NCI-H2227 (cell line): ENCODE measurements around the gene WWOX.

Experiments used
- DNase-seq: peaks from one replicate; lab custom pipeline; 2025; ENCODE audit not compliant: unreplicated experiment; lab: John Stamatoyannopoulos, UW

WWOX gene

DNA sequence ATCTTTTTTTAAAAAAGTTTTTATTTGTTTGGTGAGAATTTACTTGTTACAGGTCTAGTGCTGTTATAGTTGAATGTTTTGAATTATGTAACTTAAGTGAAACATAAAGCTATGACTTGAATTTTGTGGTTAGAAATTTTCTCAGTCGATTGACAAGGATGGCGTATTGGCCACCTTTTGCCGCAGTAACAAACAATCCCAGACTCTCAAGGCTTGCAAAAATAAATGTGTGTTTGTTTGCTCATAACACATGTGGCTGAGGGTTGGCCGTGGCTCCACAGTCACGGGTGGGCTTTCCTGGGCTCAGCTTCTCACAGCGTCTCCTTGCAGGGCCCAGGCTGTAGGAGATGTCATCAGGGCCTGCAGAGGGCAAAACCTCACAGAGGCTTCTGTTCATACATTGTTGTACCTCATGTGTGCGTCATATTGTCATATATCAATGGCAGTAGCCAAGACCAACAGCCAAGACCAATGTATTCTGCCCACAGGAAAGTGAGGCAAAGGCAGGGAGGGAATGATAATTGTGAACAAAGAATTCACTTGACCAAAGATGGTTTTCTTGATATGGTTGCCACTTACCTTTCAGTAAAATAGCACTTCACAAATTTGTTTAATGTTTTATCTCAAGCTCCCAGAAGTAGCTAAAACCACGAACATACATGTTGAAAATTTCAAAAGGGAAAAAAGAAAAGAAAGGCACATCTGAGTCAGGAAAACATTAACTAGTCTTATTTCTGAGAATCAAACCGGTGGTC, 93.5 kb downstream of the WWOX start:
- DNase-seq, result no peak

GRCh38 chr16:78194948-78195347, 95.5 kb downstream of the WWOX start:
- no peak for DNase-seq

- DNase-seq, result no peak
Observed at GRCh38 chr16:78195797-78196196, 96.3 kb downstream of the WWOX start.

GRCh38 chr16:78196502-78196901, 97.0 kb downstream of the WWOX start:
- DNase-seq, result no peak

GRCh38 chr16:78198288-78198687, 98.8 kb downstream of the WWOX start:
- peak; percentile 2 for DNase-seq

DNA sequence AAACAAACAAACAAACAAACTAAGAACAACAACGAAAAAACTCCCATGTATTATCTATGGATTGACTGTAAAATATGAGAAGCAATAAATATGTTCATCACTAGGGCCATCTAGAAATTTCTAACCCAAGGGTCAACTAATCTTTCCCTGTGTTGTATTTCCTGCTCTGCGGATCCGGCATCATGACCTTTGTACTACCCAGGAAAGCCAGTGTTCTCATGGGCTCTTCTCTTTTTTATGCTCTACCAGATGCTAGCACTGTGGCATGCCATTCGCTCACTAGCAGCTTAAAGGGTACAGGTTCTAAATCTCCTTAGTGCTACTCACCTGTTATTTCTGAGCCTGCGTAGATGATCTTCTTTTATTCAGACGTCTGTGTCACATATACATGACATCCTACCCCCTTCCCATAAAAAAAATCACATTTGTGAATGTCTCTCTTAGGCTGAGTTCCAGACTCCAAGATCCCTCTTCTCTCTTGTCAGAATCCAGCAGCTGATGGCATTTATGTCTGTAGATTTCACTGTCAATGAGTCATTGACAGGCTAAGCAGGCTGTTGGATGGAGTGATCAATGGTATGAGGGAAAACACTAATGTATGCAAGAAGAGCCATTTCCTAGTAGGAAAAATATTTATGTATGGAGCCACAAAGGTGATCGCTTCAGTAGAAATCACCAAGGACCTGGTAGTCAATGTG, 100.0 kb downstream of the WWOX start:
- no peak for DNase-seq

DNA sequence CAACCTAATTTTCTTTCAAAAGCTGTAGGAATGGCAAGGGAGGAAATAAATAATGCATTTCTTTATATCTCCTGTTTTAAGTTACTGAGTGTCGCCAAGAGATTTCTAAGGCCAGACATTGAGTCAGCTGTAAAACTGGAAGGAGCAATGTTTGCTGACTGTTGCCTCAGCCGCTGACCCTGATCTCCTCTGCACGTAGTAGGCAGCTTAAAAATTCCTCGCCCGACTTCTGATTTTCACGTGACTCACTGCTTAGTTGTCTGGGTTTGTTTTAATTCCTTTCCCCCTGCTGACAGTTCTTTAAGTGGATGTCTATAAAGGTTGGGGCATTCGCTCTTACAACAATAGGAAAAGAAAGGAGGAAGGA, 100.6 kb downstream of the WWOX start:
- DNase-seq, result no peak

DNA sequence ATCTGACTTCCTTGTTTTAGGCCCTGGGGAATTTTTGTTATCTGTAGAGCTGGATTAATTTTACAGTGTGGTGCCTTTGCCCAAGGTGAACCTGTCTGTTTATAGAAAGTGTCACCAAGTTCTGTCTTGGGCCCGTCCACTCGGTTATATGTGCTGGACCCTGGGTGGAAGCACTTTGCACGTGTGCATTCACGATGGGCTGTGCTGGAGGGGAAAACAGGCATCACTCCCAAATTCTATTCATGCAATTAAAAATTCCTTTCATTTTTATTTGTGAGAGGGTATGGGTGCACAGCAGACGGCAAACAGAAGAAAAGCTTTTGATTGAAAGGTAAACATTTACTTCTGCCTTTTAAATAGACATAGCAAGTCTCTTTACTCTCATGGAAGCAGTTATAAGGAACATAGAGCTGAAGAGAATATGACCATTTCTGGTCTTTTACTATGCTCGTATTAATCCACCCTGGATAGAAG, 101.2 kb downstream of the WWOX start:
- no peak for DNase-seq

- DNase-seq, result no peak
Observed at GRCh38 chr16:78205506-78205905, 106.1 kb downstream of the WWOX start.

DNA sequence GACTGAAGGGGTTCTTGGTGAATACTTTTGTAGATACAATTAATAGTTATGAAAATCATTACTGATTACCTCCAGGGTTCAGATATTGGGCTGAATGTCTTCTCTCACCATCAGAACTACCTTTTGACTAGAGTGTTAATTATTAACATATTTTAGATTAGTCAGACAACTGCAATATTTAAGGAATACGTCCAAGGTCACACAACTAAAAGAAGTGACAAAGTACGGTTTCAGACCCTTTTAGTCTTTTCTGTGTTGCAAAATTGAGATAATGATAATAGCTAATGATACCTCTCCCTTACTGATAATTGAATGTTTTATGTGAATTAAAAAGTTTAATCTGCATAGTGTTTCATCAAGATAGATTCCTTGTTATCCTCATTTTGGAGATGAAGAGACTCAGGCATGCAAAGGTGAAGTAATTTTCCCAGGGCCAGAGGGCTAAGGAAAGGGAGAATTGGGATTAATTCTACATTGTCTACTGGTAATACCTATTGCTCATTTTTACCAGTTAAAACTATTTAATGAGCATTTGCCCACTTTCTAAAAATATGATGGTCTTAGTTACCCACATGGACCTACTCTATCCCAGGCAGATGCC, 107.3 kb downstream of the WWOX start:
- DNase-seq, result no peak

- no peak for DNase-seq
Observed at GRCh38 chr16:78209951-78210661, 110.7 kb downstream of the WWOX start.

DNA sequence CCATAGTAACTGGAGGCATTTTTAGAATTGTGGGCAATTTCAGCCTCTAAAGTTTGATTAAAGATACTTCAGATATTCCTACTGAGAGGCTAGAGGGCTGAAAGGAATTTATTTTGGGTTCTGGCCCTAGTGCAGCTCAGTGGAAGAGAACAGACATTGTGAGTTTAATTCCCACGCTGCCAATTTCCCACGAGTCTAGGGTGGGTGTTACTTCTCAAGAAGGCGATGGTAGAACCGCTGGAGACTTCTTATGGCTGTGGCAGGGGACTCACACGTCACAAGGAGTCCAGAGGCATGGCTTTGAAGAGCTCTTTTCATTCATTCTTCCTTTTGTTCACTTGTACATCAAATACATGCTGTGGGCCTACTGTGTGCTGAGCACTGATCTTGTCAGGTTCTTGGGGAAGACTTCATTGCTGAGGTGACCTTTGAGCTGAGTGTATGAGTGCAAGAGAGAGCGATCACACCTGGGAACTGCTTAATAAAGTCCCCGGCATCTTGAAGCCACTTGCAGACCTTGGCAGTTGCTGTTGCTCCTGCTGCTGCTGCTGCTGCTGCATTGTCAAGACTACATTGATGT, 111.7 kb downstream of the WWOX start:
- DNase-seq, result no peak

GRCh38 chr16:78211946-78212345, 112.5 kb downstream of the WWOX start:
- no peak for DNase-seq

DNA sequence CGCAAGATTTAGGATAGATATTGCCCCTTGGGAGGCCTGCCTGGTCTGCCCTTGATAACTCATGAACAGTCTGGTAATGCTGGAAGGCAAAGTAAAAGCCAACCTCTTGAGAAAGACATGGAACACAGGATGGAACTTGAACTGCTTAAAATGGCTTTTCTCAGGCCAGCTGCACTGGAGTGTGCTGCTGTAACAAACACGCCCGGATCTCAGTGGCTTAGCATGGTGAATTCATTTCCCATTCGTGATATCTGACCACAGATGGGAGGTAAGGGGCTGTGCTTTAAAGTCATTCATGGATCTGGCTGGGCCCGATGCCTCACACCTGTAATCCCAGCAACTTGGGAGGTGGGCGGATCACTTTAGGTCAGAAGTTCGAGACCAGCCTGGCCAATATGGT, 113.2 kb downstream of the WWOX start:
- DNase-seq, result no peak

DNA sequence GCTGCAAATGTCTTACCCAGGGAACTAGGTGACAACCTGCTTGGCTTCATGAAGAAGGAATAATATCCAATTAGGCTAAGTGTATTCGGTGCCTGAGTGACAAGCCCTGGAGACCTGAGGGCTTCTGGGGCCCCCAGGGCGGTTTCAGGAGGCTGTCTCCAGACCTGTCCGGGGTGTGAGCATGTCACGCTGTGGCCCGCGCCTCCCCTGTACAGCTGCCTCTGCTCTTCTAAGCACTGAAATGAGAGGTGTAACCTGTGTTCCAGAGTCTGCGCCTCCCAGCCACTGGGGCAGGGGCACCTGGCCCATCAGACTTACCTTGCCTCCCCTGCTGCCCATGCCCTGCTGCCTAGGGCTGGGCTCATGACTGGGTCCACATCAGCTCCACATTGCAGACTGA, 114.3 kb downstream of the WWOX start:
- DNase-seq, result no peak

DNA sequence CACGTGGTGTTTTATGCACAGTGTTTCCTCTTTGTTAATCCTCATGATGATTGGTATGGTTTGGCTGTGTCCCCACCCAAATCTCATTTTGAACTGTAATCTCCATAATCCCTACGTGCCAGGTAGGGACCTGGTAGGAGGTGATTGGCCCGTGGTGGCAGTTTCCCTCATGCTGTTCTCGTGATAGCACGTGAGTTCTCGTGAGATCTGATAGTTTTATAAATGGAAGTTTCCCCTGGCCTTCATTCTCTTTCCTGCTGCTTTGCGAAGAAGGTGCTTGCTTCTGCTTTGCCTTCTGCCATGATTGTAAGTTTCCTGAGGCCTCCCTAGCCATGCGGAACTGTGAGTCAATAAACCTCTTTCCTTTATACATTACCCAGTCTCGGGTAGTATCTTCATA, 115.8 kb downstream of the WWOX start:
- no peak for DNase-seq

GRCh38 chr16:78216166-78216745, 116.8 kb downstream of the WWOX start:
- no peak for DNase-seq

- no peak for DNase-seq
Observed at GRCh38 chr16:78217276-78217675, 117.8 kb downstream of the WWOX start.

- no peak for DNase-seq
Observed at GRCh38 chr16:78218279-78218678, 118.8 kb downstream of the WWOX start.

- DNase-seq, result no peak
Observed at GRCh38 chr16:78218856-78219651, 119.6 kb downstream of the WWOX start.
